ENCODE results near the gene APOA1.

Gene APOA1

GRCh38 chr11:116786966-116787365, 50.5 kb downstream of the APOA1 start:
- DNase-seq: no peak

GRCh38 chr11:116786326-116786725, 51.1 kb downstream of the APOA1 start:
- DNase-seq: no peak
